K562 (cell line): ENCODE data around the gene METRN. TPM values are rescaled to one million over a fixed set of nuclear protein-coding genes. Genes with fewer than 3 reads are reported as not detected.

Source experiments
- ATAC-seq: fragments of 200-7000 bp; cut with Tn5 transposase; 3 replicates; pipeline ENCODE4 v1.9.1; 2020; ENCODE audit warnings: moderate library complexity
- BruUV-seq: library from RNA; stranded (reverse); fragments of 400-500 nt; replicated peaks from 2 replicates; lab custom pipeline; 2021; lab: Mats Ljungman, UMichigan
- CTCF ChIA-PET: fragments of 300-600 bp; formaldehyde crosslinking; extraction: SDS; loops from one replicate; lab custom pipeline; 2021; ENCODE audit warnings: low intra/inter-chr PET ratio; lab: Yijun Ruan, JAX
- POLR2A ChIA-PET: fragments of 300-600, 350-650 bp; sonication (Branson Sonifier 250); formaldehyde crosslinking; extraction: SDS; loops from one replicate; lab custom pipeline; 2021; ENCODE audit warnings: antibody characterized with exemption, inconsistent platforms; lab: Yijun Ruan, JAX
- DNase-seq, 4 experiments: peaks; one replicate each; pipeline versions ENCODE4 v3.0.0 to v3.0.0-alpha.2; 2011 to 2018; ENCODE audit warnings: low spot score in 3 of 4, mixed read lengths in 3 of 4; ENCODE audit errors: extremely low read depth in 1 of 4
- FAIRE-seq: peaks from 2 replicates; lab custom pipeline; 2011; peaks lifted over from hg19 to GRCh38; lab: Jason Lieb, UNC
- H2AFZ ChIP-seq: 2 replicates; pipeline ENCODE4 v1.6.0; 2011; ENCODE audit warnings: low read depth, low read length, control low read depth, inconsistent platforms
- H3K27ac ChIP-seq: fragments of 200-600 bp; 3 replicates; pipeline ENCODE4 v1.8.0; 2011; ENCODE audit warnings: low read depth, mild to moderate bottlenecking, control low read depth, inconsistent platforms, low read length, moderate library complexity, mixed read lengths; ENCODE audit errors: extremely low read depth
- H3K27me3 ChIP-seq, 2 experiments: fragments of 300-600 bp in 1 of 2; 2 replicates in 1 of 2; 3 replicates in 1 of 2; pipeline versions ENCODE4 v1.6.0 to v1.8.0; 2011; ENCODE audit warnings: inconsistent platforms in 2 of 2, low read length in 2 of 2, mild to moderate bottlenecking in 1 of 2, mixed read lengths in 1 of 2, moderate library complexity in 1 of 2; ENCODE audit not compliant: control insufficient read depth in 2 of 2, insufficient read depth in 2 of 2
- H3K36me3 ChIP-seq: fragments of 300-600 bp; 3 replicates; pipeline ENCODE4 v1.8.0; 2011; ENCODE audit warnings: mild to moderate bottlenecking, low read length, inconsistent platforms; ENCODE audit not compliant: control insufficient read depth, insufficient read depth
- H3K4me1 ChIP-seq, 2 experiments: fragments of 200-600 bp in 1 of 2; replicated peaks in 1 of 2; 2 replicates in 1 of 2; 3 replicates in 1 of 2; pipeline versions ENCODE4 v1.5.1 to v1.8.0; 2011; ENCODE audit warnings: inconsistent platforms in 2 of 2, low read length in 2 of 2, mild to moderate bottlenecking in 1 of 2, mixed read lengths in 1 of 2, moderate library complexity in 1 of 2; ENCODE audit not compliant: control insufficient read depth in 2 of 2, insufficient read depth in 2 of 2
- H3K4me2 ChIP-seq: 2 replicates; pipeline ENCODE4 v1.6.1; 2011; ENCODE audit warnings: low read length, control low read depth, inconsistent platforms, mixed read lengths; ENCODE audit not compliant: insufficient read depth
- H3K4me3 ChIP-seq: fragments of 200-600 bp; sonication (generic), shearing (Covaris generic); 2 replicates; pipeline ENCODE4 v1.5.1; 2016; ENCODE audit warnings: control low read depth, inconsistent platforms
- H3K79me2 ChIP-seq: fragments of 200-600 bp; 3 replicates; pipeline ENCODE4 v1.8.0; 2011; ENCODE audit warnings: low read length, inconsistent platforms; ENCODE audit not compliant: control insufficient read depth, insufficient read depth
- H3K9ac ChIP-seq, 2 experiments: 2 replicates each; pipeline versions ENCODE4 v1.6.0 to v1.6.1; 2011; ENCODE audit warnings: low read depth in 2 of 2, low read length in 2 of 2, control low read depth in 1 of 2, inconsistent platforms in 1 of 2, mild to moderate bottlenecking in 1 of 2, mixed read lengths in 1 of 2; ENCODE audit not compliant: insufficient read depth in 1 of 2
- H3K9me1 ChIP-seq: one replicate; pipeline ENCODE4 v1.6.0; 2011; ENCODE audit warnings: inconsistent platforms, mild to moderate bottlenecking, low read length, moderate library complexity; ENCODE audit not compliant: control insufficient read depth, insufficient read depth
- H3K9me3 ChIP-seq: replicated peaks from 2 replicates; pipeline ENCODE4 v1.5.1; 2011; ENCODE audit warnings: low read depth, low read length, inconsistent platforms; ENCODE audit not compliant: control insufficient read depth, insufficient read depth
- H4K20me1 ChIP-seq: replicated peaks from 2 replicates; pipeline ENCODE4 v1.6.1; 2011; ENCODE audit warnings: low read length, inconsistent platforms, mixed read lengths; ENCODE audit not compliant: control insufficient read depth, insufficient read depth
- CEBPG ChIP-seq, 3 experiments: fragments of 200-800 bp in 1 of 3; sonication (Bioruptor generic) in 1 of 3; sonication (generic) in 1 of 3; formaldehyde crosslinking in 1 of 3; IDR thresholded peaks in 2 of 3; conservative IDR thresholded peaks in 1 of 3; 2 replicates each; pipeline versions ENCODE4 v1.6.1 to v1.8.0; 2016 to 2022; ENCODE audit warnings: missing compliant biosample characterization in 2 of 3, missing genetic modification characterization in 2 of 3, mild to moderate bottlenecking in 1 of 3, missing genetic modification reagents in 1 of 3
- CHD1 ChIP-seq: fragments of 200-600 bp; sonication (generic); IDR thresholded peaks from one replicate; pipeline ENCODE4 v1.6.1; 2012; ENCODE audit warnings: mild to moderate bottlenecking, moderate library complexity, low read length, inconsistent platforms
- CSDE1 ChIP-seq, 2 experiments: fragments of 450-650 bp; IDR thresholded peaks; 2 replicates each; pipeline ENCODE4 v1.6.1; 2016; ENCODE audit warnings: mild to moderate bottlenecking in 1 of 2
- NR2C1 ChIP-seq, 2 experiments: fragments of 450-650 bp; IDR thresholded peaks; 2 replicates each; pipeline ENCODE4 v1.6.1; 2017; ENCODE audit warnings: mild to moderate bottlenecking in 2 of 2, antibody characterized with exemption in 1 of 2, inconsistent platforms in 1 of 2, missing compliant biosample characterization in 1 of 2, missing genetic modification characterization in 1 of 2
- NR2C2 ChIP-seq, 2 experiments: fragments of 200-800 bp in 1 of 2; sonication (Bioruptor generic) in 1 of 2; sonication (generic) in 1 of 2; formaldehyde crosslinking in 1 of 2; IDR thresholded peaks; 2 replicates each; pipeline versions ENCODE4 v1.6.1 to v1.8.0; 2016 to 2022; ENCODE audit warnings: mild to moderate bottlenecking in 1 of 2, missing compliant biosample characterization in 1 of 2, missing genetic modification characterization in 1 of 2, missing genetic modification reagents in 1 of 2
- RNF219 ChIP-seq: fragments of 250-450 bp; sonication (Bioruptor Pico); IDR thresholded peaks from 2 replicates; pipeline ENCODE4 v1.5.0; 2022; ENCODE audit warnings: mild to moderate bottlenecking
- SUPT5H ChIP-seq: fragments of 450-650 bp; IDR thresholded peaks from 2 replicates; pipeline ENCODE4 v1.6.1; 2016
- USF1 ChIP-seq: sonication (generic); formaldehyde crosslinking; IDR thresholded peaks from 2 replicates; pipeline ENCODE4 v1.9.0; 2022; ENCODE audit warnings: mild to moderate bottlenecking, missing genetic modification reagents
- ZEB2 ChIP-seq: fragments of 450-650 bp; IDR thresholded peaks from 2 replicates; pipeline ENCODE4 v1.6.1; 2016
- ZKSCAN8 ChIP-seq: fragments of 200-800 bp; sonication (Bioruptor generic); IDR thresholded peaks from 2 replicates; pipeline ENCODE4 v1.6.1; 2016; ENCODE audit warnings: missing genetic modification characterization, missing compliant biosample characterization
- WGBS: fragments of 100-300 bp; shearing (Covaris generic); methylation state at CpG from one replicate; pipeline ENCODE4 v1.1.6; 2016; ENCODE audit warnings: low coverage, mixed read lengths; ENCODE audit not compliant: insufficient coverage; ENCODE audit errors: missing lambda C conversion rate; 5-methylcytosine and 5-hydroxymethylcytosine counted together
- in situ Hi-C: fragments of 300-500 bp; cut with MboI; formaldehyde crosslinking; loops from 4 replicates; pipeline ENCODE4 v1.15.0; 2018; ENCODE audit warnings: inconsistent platforms, mixed read lengths
- intact Hi-C: fragments of 100-400 bp; cut with micrococcal nuclease; formaldehyde crosslinking; loops from 2 replicates; pipeline ENCODE4 v1.14.2; 2022
- polyA plus RNA-seq, 8 experiments: library from polyadenylated mRNA; depleted of rRNA in 4 of 8; stranded (reverse) in 5 of 8; unstranded in 3 of 8; fragments of >200 nt; fragmentation: Nextera tagmentation in 2 of 8; fragmentation: Illumina TruSeq in 1 of 8; extraction: Ambion mirVana in 2 of 8; extraction: Trizol in 1 of 8; gene quantifications; 2 replicates each; pipeline versions ENCODE4 v1.2.1 to v1.2.3, GENCODE V29; 2011 to 2014; ENCODE audit warnings: inconsistent platforms in 1 of 8, missing spikeins in 1 of 8
- total RNA-seq, 7 experiments: library from RNA; depleted of rRNA in 6 of 7; stranded (reverse); fragments of >200 nt in 6 of 7; fragmentation: Illumina TruSeq in 2 of 7; extraction: Trizol in 2 of 7; gene quantifications; 2 replicates each; pipeline versions ENCODE4 v1.2.1 to v1.2.3, GENCODE V29; 2011 to 2021; ENCODE audit warnings: low replicate concordance in 1 of 7
- TF ChIP-seq, protein P1 (sequence below), 2 experiments: IDR thresholded peaks; 2 replicates each; pipeline ENCODE4 v1.6.1; 2011; ENCODE audit warnings: borderline replicate concordance in 1 of 2, control low read depth in 1 of 2, low read depth in 1 of 2, low read length in 1 of 2, mild to moderate bottlenecking in 1 of 2, mixed read lengths in 1 of 2, moderate library complexity in 1 of 2; ENCODE audit not compliant: insufficient read depth in 1 of 2, insufficient read length in 1 of 2, poor library complexity in 1 of 2, severe bottlenecking in 1 of 2; ENCODE audit errors: extremely low read depth in 1 of 2
- TF ChIP-seq, protein P2 (sequence below): conservative IDR thresholded peaks from 2 replicates; pipeline ENCODE4 v1.6.1; 2011; ENCODE audit warnings: low read depth, mild to moderate bottlenecking, low read length; ENCODE audit not compliant: control insufficient read depth

The METRN gene
- total and polyA plus RNA-seq, 9 of the 15 experiments (the other 6 are each of a cell fraction or from before 2014, with no cell fraction given): 0.20 to 89.8 (median 15.4) TPM

DNA sequence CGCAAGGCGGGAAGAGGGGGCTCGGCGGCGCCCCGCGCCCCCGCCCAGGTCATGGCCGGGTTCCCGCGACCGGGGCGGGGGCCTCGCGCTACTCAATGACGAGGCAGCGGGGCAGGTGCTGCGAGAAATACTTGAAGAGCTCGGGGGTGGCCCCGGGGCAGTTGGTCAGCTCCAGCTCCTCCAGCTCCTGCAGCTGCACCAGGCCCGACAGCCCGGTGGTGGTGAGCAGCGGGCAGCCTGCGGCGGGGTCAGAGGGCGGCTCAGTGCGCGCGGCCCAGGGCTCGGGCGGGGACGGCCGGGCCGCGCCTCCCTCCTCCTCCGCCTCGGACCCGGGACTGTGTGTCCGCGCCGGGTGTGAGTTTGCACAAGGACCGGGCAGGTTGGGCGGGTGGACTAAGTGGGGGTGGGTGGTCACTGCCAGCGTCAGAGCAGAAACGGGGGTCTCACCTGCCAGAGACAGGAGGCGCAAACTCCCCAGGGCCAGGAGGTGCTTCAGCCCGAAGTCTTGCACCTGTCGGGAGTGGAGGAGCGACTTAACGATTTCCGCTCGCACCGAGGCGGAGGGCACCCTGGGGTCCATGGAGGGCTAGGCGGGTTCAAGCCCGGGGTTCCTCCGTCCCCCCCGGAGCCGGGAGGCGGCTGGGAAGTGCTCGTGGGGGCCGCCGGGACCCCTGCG, 20.6 kb upstream of the METRN start:
- no peak for FAIRE-seq
- in situ Hi-C loops: no loop called here
- DNase-seq: peak; percentile 43 to 48 (median 46)
- Histone ChIP-seq H3K27me3 (peaks cover 6 to 12% of the 10 kb centered on the region in 2 experiments; a peak in 4 of 5 replicates), H3K4me3 (peak overlapping the region; percentile 45), H3K9me3 (no peaks in the 10 kb centered on the region), H3K9me1 (peaks cover 2% of the 10 kb centered on the region), H3K36me3 (peaks cover under 1% of the 10 kb centered on the region; the same call in 1 of the 3 replicates), H3K27ac (no peak overlapping the region), H3K4me2 (peak overlapping the region; percentile 58; the same call in 1 of the 2 replicates), H3K4me1 (peaks cover 9 to 64% of the 10 kb centered on the region in 2 experiments), H4K20me1 (no peaks in the 10 kb centered on the region), H3K79me2 (peaks cover 11% of the 10 kb centered on the region; the same call in 2 of the 3 replicates), H3K9ac (peak overlapping the region in 1 of 2 experiments; percentile 81; a peak in 2 of 4 replicates), H2AFZ (0 out of 2 replicates have a peak overlapping the region, but pooled peaks have one; percentile 40)
- intact Hi-C loops: no loop called here
- POLR2A ChIA-PET: interaction anchor here (0.6 to 1.2 kb wide), 2 partner anchors 14 to 21 kb away, joined by 3 to 4 read pairs; no protein-coding TSS in a partner anchor
- WGBS: 10% methylated on average over 30 of the region's 64 CpGs
- CTCF ChIA-PET: no interaction called here
- ATAC-seq: peak; percentile 51
- BruUV-seq: no TSS peak
- TF ChIP-seq ZEB2 (no peak), CHD1 (peak; percentile 9), CEBPG (CRISPR knock-in tag; IDR thresholded peaks at IDR 0.05) (no peak), CEBPG (tag; conservative IDR thresholded peaks at IDR 0.05 in 1 of 2, IDR thresholded peaks at IDR 0.05 in 1 of 2) (no peak), NR2C2 (CRISPR knock-in tag; IDR thresholded peaks at IDR 0.05) (peak; percentile 24; the same call in 1 of the 2 replicates), NR2C2 (tag; IDR thresholded peaks at IDR 0.05) (no peak; the same call in 1 of the 2 replicates), USF1 (CRISPR knock-in tag) (no peak), SUPT5H (no peak), CSDE1 (IDR thresholded peaks at IDR 0.05) (no peak), NR2C1 (IDR thresholded peaks at IDR 0.05) (peak; percentile 33; the same call in 1 of the 2 replicates), NR2C1 (tag; IDR thresholded peaks at IDR 0.05) (peak; percentile 46; the same call in 1 of the 2 replicates), ZKSCAN8 (CRISPR knock-in tag) (no peak), RNF219 (no peak)
- TF ChIP-seq, protein P1, sequence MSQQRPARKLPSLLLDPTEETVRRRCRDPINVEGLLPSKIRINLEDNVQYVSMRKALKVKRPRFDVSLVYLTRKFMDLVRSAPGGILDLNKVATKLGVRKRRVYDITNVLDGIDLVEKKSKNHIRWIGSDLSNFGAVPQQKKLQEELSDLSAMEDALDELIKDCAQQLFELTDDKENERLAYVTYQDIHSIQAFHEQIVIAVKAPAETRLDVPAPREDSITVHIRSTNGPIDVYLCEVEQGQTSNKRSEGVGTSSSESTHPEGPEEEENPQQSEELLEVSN (IDR thresholded peaks at IDR 0.05; ENCODE audit: borderline replicate concordance in 1 of 2, extremely low read depth in 1 of 2, insufficient read depth in 1 of 2, insufficient read length in 1 of 2, low read depth in 1 of 2, low read length in 1 of 2, poor library complexity in 1 of 2, severe bottlenecking in 1 of 2): peak in 1 of 2 experiments; percentile 55
- TF ChIP-seq, protein P2, sequence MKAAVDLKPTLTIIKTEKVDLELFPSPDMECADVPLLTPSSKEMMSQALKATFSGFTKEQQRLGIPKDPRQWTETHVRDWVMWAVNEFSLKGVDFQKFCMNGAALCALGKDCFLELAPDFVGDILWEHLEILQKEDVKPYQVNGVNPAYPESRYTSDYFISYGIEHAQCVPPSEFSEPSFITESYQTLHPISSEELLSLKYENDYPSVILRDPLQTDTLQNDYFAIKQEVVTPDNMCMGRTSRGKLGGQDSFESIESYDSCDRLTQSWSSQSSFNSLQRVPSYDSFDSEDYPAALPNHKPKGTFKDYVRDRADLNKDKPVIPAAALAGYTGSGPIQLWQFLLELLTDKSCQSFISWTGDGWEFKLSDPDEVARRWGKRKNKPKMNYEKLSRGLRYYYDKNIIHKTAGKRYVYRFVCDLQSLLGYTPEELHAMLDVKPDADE: no peak
